Adipose tissue (tissue), 3 donors: ENCODE measurements around the gene TM4SF4. TPM values are rescaled to one million over a fixed set of nuclear protein-coding genes. Genes with fewer than 3 reads are reported as not detected.

Experiments used
- H3K27ac ChIP-seq: one replicate; pipeline ENCODE4 v1.5.1; 2013; ENCODE audit warnings: low read depth, low read length
- WGBS, 3 donors: extraction: QIAGEN DNeasy Blood & Tissue Kit; methylation state at CpG; one replicate each; pipeline ENCODE4 v1.1.7; 2013; 5-methylcytosine and 5-hydroxymethylcytosine counted together
- polyA plus RNA-seq, 3 donors: library from polyadenylated mRNA; stranded (reverse); fragments of 200-250 nt; gene quantifications; one replicate each; pipeline ENCODE4 v1.2.3, GENCODE V29; 2013
- donor health status: healthy with polysubstance abuse.
- donor health status: Bipolar disorder and iron deficiency.
- donor health status: healthy.

The TM4SF4 gene
- polyA plus RNA-seq, 3 donors = 0.34 to 87.6 (median 2.5) TPM

GRCh38 chr3:149497966-149498670, 23.6 kb downstream of the TM4SF4 start:
- WGBS, 3 donors = 59 to 66% (median 60%) methylated on average over 4 of the region's 4 CpGs
- no peak overlapping the region for H3K27ac ChIP-seq

- H3K27ac ChIP-seq = no peak overlapping the region
- WGBS, 3 donors = 87 to 93% (median 90%) methylated on average over 1 of the region's 1 CpG
Measured at GRCh38 chr3:149501524-149501923, 27.0 kb downstream of the TM4SF4 start.

- no peak overlapping the region for H3K27ac ChIP-seq
- 64 to 89% (median 85%) methylated on average over 3 of the region's 3 CpGs for WGBS, 3 donors
Measured at GRCh38 chr3:149502438-149502837, 27.9 kb downstream of the TM4SF4 start.

- no peak overlapping the region for H3K27ac ChIP-seq
- 35 to 70% (median 44%) methylated on average over 1 of the region's 1 CpG for WGBS, 3 donors
Measured at GRCh38 chr3:149506540-149506939, 32.0 kb downstream of the TM4SF4 start.

GRCh38 chr3:149506965-149507364, 32.5 kb downstream of the TM4SF4 start:
- WGBS, 3 donors = 38 to 54% (median 54%) methylated on average over 2 of the region's 2 CpGs
- H3K27ac ChIP-seq = no peak overlapping the region

- WGBS, 3 donors = 29 to 49% (median 31%) methylated on average over 14 of the region's 14 CpGs
- H3K27ac ChIP-seq = no peak overlapping the region
Measured at GRCh38 chr3:149507491-149508324, 33.2 kb downstream of the TM4SF4 start.

GRCh38 chr3:149509526-149509925, 35.0 kb downstream of the TM4SF4 start:
- H3K27ac ChIP-seq = no peak overlapping the region

GRCh38 chr3:149510480-149510879, 36.0 kb downstream of the TM4SF4 start:
- 87 to 91% (median 88%) methylated on average over 3 of the region's 3 CpGs for WGBS, 3 donors
- H3K27ac ChIP-seq = no peak overlapping the region

More at GRCh38 chr3:149509526-149509925, 35.0 kb downstream of the TM4SF4 start:
- WGBS, 3 donors = 81 to 83% (median 82%) methylated on average over 3 of the region's 3 CpGs

- H3K27ac ChIP-seq = no peak overlapping the region
- WGBS, 3 donors = 62 to 84% (median 70%) methylated on average over 3 of the region's 3 CpGs
Measured at GRCh38 chr3:149511040-149511626, 36.6 kb downstream of the TM4SF4 start.

- no peak overlapping the region for H3K27ac ChIP-seq
- WGBS, 3 donors = 12 to 19% (median 17%) methylated on average over 9 of the region's 9 CpGs
Measured at GRCh38 chr3:149512073-149512782, 37.7 kb downstream of the TM4SF4 start.

- H3K27ac ChIP-seq = no peak overlapping the region
- WGBS, 3 donors = 90 to 96% (median 95%) methylated on average over 2 of the region's 2 CpGs
Measured at GRCh38 chr3:149514471-149514870, 40.0 kb downstream of the TM4SF4 start.

GRCh38 chr3:149515249-149515648, 40.8 kb downstream of the TM4SF4 start:
- WGBS, 3 donors = 86 to 88% (median 87%) methylated on average over 2 of the region's 2 CpGs
- H3K27ac ChIP-seq = no peak overlapping the region

GRCh38 chr3:149516920-149517319, 42.4 kb downstream of the TM4SF4 start:
- no peak overlapping the region for H3K27ac ChIP-seq
- 25 to 56% (median 51%) methylated on average over 1 of the region's 1 CpG for WGBS, 3 donors

GRCh38 chr3:149519912-149520311, 45.4 kb downstream of the TM4SF4 start:
- 66 to 92% (median 90%) methylated on average over 3 of the region's 3 CpGs for WGBS, 3 donors
- H3K27ac ChIP-seq = no peak overlapping the region

GRCh38 chr3:149523512-149524299, 49.2 kb downstream of the TM4SF4 start:
- WGBS, 3 donors = 82 to 86% (median 86%) methylated on average over 11 of the region's 11 CpGs
- no peak overlapping the region for H3K27ac ChIP-seq

- WGBS, 3 donors = 52 to 66% (median 61%) methylated on average over 5 of the region's 5 CpGs
- no peak overlapping the region for H3K27ac ChIP-seq
Measured at GRCh38 chr3:149527531-149528339, 53.2 kb downstream of the TM4SF4 start.

GRCh38 chr3:149528340-149528650, 53.8 kb downstream of the TM4SF4 start:
- WGBS, 3 donors = 48 to 70% (median 68%) methylated on average over 4 of the region's 4 CpGs
- no peak overlapping the region for H3K27ac ChIP-seq
